ENCODE measurements around the gene MYL10. TPM values are rescaled to one million over a fixed set of nuclear protein-coding genes. Genes with fewer than 3 reads are reported as not detected.

The MYL10 gene
- total and polyA plus RNA-seq, 2 donors (not counting 3 experiments of a cell fraction or from before 2014, with no cell fraction given), result not detected

GRCh38 chr7:101628522-101628921 lies 574 bp downstream of the MYL10 start:
- dilution Hi-C loops (cut with MboI; ENCODE audit: extremely low pct_ligation_motif_present, low sequenced_read_pairs) (no loop called here), intact Hi-C loops (cut with micrococcal nuclease) (no loop called here)
- H3K36me3 ChIP-seq (ENCODE audit: control insufficient read depth in 2 of 2, extremely low read depth in 1 of 2, insufficient read depth in 2 of 2, low read length in 2 of 2), result no peaks in the 10 kb centered on the region
- no peak overlapping the region for H3K27ac ChIP-seq (ENCODE audit: insufficient read depth, low read depth, low read length)
- no peak overlapping the region for H3K4me2 ChIP-seq (ENCODE audit: insufficient read depth, low read length)
- no TSS peak for BruUV-seq (replicated peaks)
- FAIRE-seq (no peak), DNase-seq (ENCODE audit: low read depth, low spot score) (no peak)
- peaks cover 14% of the 10 kb centered on the region for H3K4me1 ChIP-seq (ENCODE audit: control insufficient read depth, extremely low read depth, insufficient read depth, low read length)
- TF ChIP-seq FOS (IDR thresholded peaks at IDR 0.05; ENCODE audit: borderline replicate concordance, insufficient read depth, low read length) (no peak), MAX (IDR thresholded peaks at IDR 0.05; ENCODE audit: insufficient read depth, insufficient read length) (no peak)
- ChIA-PET CTCF (no interaction called here), POLR2A (no interaction called here)
- no peaks in the 10 kb centered on the region for H4K20me1 ChIP-seq (replicated peaks; ENCODE audit: control insufficient read depth, extremely low read depth, insufficient read depth, low read length)
- no peaks in the 10 kb centered on the region for H3K9me3 ChIP-seq (replicated peaks; ENCODE audit: control insufficient read depth, insufficient read depth, low read length)
- no peak overlapping the region for H2AFZ ChIP-seq (ENCODE audit: low read depth, low read length)
- no peak overlapping the region for H3K9ac ChIP-seq (replicated peaks; ENCODE audit: extremely low read depth, insufficient read depth, low read length)
- H3K79me2 ChIP-seq (ENCODE audit: control insufficient read depth, insufficient read depth, low read length), result no peaks in the 10 kb centered on the region
- peaks cover 0 to 7% of the 10 kb centered on the region in 2 experiments for H3K27me3 ChIP-seq (ENCODE audit: control insufficient read depth in 2 of 2, insufficient read depth in 2 of 2, low read length in 2 of 2)
- H3K9me1 ChIP-seq (replicated peaks; ENCODE audit: control insufficient read depth, extremely low read depth, insufficient read depth, low read length), result no peaks in the 10 kb centered on the region
- H3K4me3 ChIP-seq (replicated peaks in 1 of 3; ENCODE audit: insufficient read depth in 1 of 3, low read depth in 1 of 3, low read length in 3 of 3), result no peak overlapping the region

GRCh38 chr7:101626758-101627157 lies 2.3 kb downstream of the MYL10 start:
- Histone ChIP-seq H2AFZ (ENCODE audit: low read depth, low read length) (no peak overlapping the region), H3K9ac (replicated peaks; ENCODE audit: extremely low read depth, insufficient read depth, low read length) (no peak overlapping the region), H3K27ac (ENCODE audit: insufficient read depth, low read depth, low read length) (no peak overlapping the region), H3K4me2 (ENCODE audit: insufficient read depth, low read length) (no peak overlapping the region), H4K20me1 (replicated peaks; ENCODE audit: control insufficient read depth, extremely low read depth, insufficient read depth, low read length) (no peaks in the 10 kb centered on the region), H3K9me1 (replicated peaks; ENCODE audit: control insufficient read depth, extremely low read depth, insufficient read depth, low read length) (no peaks in the 10 kb centered on the region), H3K4me3 (replicated peaks in 1 of 3; ENCODE audit: insufficient read depth in 1 of 3, low read depth in 1 of 3, low read length in 3 of 3) (no peak overlapping the region), H3K27me3 (ENCODE audit: control insufficient read depth in 2 of 2, insufficient read depth in 2 of 2, low read length in 2 of 2) (peaks cover 0 to 7% of the 10 kb centered on the region in 2 experiments), H3K9me3 (replicated peaks; ENCODE audit: control insufficient read depth, insufficient read depth, low read length) (no peaks in the 10 kb centered on the region), H3K36me3 (ENCODE audit: control insufficient read depth in 2 of 2, extremely low read depth in 1 of 2, insufficient read depth in 2 of 2, low read length in 2 of 2) (no peaks in the 10 kb centered on the region), H3K4me1 (ENCODE audit: control insufficient read depth, extremely low read depth, insufficient read depth, low read length) (peaks cover 14% of the 10 kb centered on the region), H3K79me2 (ENCODE audit: control insufficient read depth, insufficient read depth, low read length) (no peaks in the 10 kb centered on the region)
- no TSS peak for BruUV-seq (replicated peaks)
- ChIA-PET POLR2A (no interaction called here), CTCF (no interaction called here)
- intact Hi-C loops (cut with micrococcal nuclease) (no loop called here), dilution Hi-C loops (cut with MboI; ENCODE audit: extremely low pct_ligation_motif_present, low sequenced_read_pairs) (no loop called here)
- no peak for DNase-seq (ENCODE audit: low read depth, low spot score)
- FAIRE-seq, result no peak
- TF ChIP-seq EZH2 (IDR thresholded peaks at IDR 0.05; ENCODE audit: borderline replicate concordance, low read depth, low read length, severe bottlenecking) (no peak), POLR2AphosphoS5 (IDR thresholded peaks at IDR 0.05; ENCODE audit: insufficient read depth, low read depth, low read length) (no peak), GATA2 (IDR thresholded peaks at IDR 0.05; ENCODE audit: insufficient read depth, insufficient read length, low read depth, low read length) (no peak), JUN (IDR thresholded peaks at IDR 0.05; ENCODE audit: borderline replicate concordance, insufficient read depth, insufficient read length, low read depth) (no peak), MYC (IDR thresholded peaks at IDR 0.05; ENCODE audit: low read depth, low read length) (no peak), POLR2A (IDR thresholded peaks at IDR 0.05; ENCODE audit: low read depth, low read length) (no peak), MAX (IDR thresholded peaks at IDR 0.05; ENCODE audit: insufficient read depth, insufficient read length) (no peak), FOS (IDR thresholded peaks at IDR 0.05; ENCODE audit: borderline replicate concordance, insufficient read depth, low read length) (no peak), CTCF (IDR thresholded peaks at IDR 0.05; ENCODE audit: extremely low read depth in 1 of 2, insufficient read depth in 1 of 2, low read depth in 1 of 2, low read length in 2 of 2) (no peak)

Data from endothelial cell of umbilical vein (primary cell).